Measurements from ENCODE around the gene NET1.
A peak's percentile ranks its signal among the peaks of the same experiment; 100 is the strongest.

NET1 gene

DNA sequence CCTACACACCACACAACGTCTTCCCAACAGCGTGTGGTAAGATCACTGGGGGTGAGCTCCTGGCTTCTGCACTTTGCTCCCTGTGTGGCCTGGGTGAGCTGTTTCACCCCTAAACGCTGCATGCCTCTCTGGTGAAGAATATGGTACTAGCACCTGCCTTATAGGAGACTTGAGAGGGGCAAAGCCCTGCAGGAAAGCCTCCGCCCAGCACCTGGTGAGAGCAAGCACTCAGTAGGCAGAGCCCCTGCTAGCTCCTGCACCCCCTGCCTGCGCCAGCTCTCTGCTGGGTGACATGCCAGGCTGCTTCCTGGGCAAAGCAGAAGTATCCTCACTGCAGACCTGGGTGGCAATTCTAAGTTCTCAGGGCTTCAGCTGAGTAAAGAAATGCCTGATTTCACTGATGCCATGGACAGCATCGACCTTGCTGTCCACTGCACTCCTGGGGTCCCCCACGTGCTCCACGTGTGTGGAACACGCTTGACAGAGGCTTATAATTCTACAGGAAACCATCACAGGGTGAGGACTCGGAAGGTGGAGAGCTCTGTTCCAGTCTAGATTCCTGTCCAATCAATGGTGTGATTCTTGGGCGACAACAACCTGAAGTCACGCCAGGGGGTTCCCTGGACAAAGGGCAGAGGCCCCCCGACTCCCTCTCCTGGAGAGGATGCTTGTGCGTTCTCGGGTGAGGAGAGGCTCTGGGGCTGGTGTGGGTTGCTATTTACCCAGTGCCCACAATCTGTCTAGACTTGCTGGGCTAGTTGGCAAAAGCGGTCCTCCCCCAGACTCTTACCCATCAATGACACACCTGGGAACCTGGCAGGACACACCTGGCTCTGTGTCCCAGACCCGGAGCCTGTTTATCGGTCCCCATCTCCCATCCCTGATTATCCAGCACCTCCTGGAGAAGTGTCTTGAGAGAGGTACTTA lies 92.1 kb downstream of the NET1 start:
- peak; percentile 33 for DNase-seq

DNA sequence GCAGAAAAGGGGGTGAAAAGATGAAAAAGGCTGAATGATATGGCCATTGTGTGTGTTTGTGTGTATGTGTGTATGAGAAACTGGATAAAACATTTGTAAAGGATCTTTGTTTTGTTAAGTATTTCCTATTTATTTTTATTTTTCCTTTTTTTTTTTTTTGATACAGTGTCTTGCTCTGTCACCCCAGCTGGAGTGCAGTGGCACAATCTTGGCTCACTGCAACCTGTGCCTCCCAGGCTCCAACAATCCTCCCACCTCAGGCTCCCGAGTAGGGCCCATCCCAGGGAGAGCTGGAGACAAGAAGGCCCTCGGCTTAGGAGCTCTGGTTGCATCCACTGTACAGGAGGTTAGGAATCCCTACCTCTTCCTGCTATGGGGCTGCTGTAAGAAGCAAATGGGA lies 93.9 kb downstream of the NET1 start:
- DNase-seq = no peak

DNA sequence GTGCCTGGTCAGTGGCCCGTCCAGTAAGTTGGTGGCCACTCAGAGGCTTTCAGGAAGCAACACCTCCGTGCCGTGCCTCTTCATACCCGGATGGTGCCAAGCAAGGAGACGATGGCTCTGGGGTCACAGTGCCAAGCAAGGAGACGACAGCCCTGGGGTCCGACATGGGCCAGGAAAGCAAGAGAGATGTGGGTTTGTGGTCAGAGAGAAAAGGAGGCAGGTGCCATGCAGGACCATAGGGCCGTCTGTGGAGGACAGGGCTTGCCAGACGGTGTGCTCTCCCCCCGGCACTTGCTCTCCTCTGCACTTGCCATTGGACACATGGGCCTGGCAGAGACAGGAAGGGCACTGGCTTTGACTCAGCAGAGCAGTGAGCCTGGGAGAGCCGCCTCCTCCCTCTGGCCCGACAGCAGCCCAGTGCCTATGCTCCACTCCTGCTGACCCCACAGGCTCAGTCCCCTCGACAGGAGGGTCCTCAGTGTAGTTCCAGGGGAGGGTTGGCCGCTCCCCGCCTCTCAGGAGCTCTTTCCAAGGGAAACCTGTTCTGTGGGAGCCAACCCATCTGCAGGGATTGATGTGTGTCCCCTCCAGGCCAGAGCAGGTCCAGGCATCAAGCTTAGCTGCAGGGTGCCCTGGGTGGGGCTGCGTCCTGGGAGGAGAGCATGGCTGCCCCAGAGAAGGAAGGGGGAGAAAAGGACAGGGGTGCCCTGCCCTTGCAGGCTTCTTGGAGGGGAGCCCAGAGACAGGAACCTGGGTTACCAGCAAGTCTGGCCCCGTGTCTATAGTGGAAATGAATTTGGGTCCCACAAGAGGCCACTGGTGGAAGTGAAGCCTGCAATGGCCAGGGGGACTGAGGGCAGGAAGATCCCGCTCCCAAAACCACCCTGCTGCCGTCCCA lies 94.6 kb downstream of the NET1 start:
- no peak for DNase-seq

DNA sequence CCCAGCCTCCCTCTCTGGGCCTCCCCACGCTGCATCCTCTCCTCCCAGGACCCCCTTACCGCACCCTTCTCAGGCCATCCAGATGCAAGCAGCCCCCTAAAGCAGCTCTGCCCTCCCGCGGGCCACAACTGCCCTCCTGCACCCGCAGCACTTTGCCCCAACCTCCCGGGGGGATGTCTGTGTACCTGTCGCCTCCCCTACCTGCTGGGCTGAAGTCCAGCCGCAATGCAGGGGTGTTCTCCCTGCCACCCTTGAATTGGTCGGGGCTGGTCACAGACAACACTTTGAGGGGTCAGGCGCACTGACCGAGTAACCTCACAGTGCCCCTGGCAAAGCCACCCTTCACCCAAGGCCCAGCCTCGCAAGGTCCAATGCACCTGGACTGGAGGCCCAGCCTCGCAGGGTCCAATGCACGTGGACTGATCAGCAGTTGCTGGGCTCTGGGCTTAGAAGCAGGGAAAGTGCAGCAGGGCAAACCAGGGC lies 95.3 kb downstream of the NET1 start:
- no peak for DNase-seq

DNA sequence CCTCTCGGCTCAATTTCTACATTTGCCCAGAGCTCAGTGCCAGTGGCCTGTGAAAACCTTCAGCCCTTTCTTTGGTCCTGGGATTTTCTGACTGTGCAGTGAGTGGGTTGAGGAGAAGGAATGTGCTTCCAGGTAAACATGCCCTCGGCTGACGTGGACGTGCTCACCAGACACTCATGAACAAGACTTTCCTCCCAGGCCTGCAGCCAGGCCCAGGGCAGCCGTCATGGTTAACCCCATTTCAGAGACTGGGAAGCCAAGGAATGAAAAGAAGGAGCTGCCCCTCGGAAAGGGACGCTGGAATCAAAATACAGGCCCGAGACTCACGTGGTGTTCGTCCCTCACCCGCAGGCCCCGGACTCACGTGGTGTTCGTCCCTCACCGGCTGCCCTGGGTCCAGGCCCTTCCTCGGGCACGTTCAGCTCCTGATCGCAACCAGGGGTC lies 95.8 kb downstream of the NET1 start:
- DNase-seq = no peak
